ENCODE data around the gene CBFA2T3.
"Not testable (repeated sequence)": the region's sequence is repeated elsewhere in the genome, so short reads cannot be mapped to it uniquely, and the experiment has no call there.

The CBFA2T3 gene

DNA sequence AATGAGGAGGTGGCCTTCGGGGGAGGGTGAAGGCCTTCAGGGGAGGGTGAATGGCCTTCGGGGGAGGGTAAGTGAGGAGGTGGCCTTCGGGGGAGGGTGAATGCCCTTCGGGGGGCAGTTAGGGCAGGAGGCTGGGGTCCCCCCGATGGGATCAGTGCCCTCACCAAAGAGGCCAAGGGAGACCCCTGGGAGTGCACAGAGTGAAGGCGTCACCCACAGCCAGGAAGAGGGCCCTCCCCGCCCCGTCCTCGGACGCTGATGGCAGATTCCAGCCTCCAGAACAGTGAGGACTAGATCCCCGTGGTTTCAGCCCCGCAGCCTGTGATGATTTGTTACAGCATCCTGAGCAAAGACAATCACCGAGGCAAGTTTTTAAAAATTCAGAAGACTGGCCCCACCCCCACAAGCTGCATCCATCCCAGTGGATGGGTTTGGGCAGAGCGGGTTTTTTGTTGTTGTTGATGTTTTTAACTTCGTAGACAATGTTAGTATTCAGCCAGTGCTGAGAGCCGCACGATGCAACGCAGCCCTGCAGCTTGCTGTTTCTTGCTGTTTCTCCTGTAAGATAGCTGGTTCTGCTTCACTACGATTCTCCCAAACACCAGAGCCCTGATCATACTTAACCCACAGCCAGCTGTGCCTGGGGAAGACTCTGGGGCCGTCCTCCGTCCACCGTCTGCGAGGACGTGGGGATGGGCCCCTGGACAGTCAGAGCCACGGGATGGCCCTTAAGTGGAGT, 40.7 kb upstream of the CBFA2T3 start:
- H3K4me3 ChIP-seq (ENCODE audit: low read depth, low read length): no peak overlapping the region
- TF ChIP-seq, protein P1, sequence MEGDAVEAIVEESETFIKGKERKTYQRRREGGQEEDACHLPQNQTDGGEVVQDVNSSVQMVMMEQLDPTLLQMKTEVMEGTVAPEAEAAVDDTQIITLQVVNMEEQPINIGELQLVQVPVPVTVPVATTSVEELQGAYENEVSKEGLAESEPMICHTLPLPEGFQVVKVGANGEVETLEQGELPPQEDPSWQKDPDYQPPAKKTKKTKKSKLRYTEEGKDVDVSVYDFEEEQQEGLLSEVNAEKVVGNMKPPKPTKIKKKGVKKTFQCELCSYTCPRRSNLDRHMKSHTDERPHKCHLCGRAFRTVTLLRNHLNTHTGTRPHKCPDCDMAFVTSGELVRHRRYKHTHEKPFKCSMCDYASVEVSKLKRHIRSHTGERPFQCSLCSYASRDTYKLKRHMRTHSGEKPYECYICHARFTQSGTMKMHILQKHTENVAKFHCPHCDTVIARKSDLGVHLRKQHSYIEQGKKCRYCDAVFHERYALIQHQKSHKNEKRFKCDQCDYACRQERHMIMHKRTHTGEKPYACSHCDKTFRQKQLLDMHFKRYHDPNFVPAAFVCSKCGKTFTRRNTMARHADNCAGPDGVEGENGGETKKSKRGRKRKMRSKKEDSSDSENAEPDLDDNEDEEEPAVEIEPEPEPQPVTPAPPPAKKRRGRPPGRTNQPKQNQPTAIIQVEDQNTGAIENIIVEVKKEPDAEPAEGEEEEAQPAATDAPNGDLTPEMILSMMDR (conservative IDR thresholded peaks at IDR 0.05; ENCODE audit: low read depth, low read length): no peak
- DNase-seq (ENCODE audit: low read depth): no peak

DNA sequence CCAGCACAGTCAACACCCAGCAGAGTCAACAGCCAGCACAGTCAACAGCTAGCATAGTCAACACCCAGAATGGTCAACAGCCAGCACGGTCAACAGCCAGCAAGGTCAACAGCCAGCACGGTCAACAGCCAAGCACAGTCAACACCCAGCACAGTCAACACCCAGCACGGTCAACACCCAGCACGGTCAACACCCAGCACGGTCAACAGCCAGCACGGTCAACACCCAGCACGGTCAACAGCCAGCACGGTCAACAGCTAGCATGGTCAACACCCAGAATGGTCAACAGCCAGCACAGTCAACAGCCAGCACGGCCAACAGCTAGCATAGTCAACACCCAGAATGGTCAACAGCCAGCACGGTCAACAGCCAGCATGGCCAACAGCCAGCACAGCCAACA, 39.6 kb upstream of the CBFA2T3 start:
- H3K4me3 ChIP-seq (ENCODE audit: low read depth, low read length); DNase-seq (ENCODE audit: low read depth): not testable (repeated sequence)

DNA sequence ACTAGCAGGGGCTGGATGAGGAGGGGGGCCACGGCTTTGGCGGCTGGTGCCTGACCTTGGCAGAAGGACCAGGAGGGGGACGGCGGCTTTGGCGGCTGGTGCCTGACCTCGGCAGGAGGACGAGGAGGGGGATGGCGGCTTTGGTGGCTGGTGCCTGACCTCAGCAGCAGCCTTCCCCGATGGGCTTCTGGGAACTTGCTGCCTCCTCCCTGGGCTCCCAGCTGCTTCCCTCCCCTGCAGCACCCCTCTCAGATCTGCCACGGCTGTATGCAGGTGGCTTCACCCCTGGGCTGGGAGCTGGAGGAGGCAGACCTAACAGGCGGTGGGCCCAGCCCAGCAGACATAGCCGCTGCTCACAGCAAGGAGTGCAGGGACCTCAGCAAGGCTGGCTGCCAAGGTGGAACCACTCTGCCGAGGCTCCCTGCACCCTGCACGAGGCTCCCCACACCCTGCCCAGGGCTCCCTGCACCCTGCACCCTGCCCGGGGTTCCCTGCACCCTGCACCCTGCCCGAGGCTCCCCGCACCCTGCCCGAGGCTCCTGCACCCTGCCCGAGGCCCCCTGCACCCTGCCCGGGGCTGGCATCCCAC, 38.4 kb upstream of the CBFA2T3 start:
- H3K4me3 ChIP-seq (ENCODE audit: low read depth, low read length): no peak overlapping the region
- TF ChIP-seq, protein P1 (conservative IDR thresholded peaks at IDR 0.05; ENCODE audit: low read depth, low read length): no peak
- no peak for DNase-seq (ENCODE audit: low read depth)

DNA sequence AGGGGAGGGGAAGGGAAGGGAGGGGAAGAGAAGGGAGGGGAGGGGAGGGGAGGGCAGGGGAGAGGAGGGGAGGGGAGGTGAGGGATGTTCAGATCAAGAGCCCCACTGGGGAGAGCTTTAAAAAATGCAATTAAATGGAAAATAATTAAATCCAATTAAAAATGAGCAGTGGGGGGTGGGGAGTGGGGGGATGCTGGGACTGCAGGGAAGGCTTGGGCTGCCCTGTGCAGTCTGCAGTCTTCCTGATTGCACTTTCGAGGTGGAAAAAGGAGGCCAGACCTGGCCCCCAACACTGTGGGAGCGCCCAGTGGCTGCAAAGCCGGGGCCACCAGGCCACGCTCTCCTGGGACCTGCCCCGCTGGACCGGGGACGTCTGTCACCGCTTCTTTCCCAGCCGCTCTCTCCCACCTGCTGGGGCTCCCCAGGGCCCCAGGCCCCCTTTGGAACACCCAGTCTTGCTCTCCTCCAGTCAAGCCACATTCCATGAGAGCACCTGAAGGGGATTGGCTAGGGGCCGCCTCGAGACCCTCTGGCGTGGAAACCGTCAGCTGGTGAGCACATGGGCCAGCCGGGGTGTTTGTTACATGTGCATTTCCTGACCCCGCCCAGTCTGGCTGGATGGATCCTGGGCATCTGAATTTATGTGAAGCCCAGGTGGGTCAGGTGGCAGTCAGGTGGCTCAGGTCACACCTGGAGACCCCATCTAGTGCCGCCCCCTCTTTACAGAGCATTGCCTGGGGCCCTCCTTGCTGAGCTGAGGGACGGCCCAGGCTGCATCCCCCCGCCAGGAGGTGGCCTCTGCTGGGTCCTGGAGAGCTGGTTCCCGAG, 37.6 kb upstream of the CBFA2T3 start:
- TF ChIP-seq, protein P1 (conservative IDR thresholded peaks at IDR 0.05; ENCODE audit: low read depth, low read length): no peak
- DNase-seq (ENCODE audit: low read depth): no peak
- no peak overlapping the region for H3K4me3 ChIP-seq (ENCODE audit: low read depth, low read length)

DNA sequence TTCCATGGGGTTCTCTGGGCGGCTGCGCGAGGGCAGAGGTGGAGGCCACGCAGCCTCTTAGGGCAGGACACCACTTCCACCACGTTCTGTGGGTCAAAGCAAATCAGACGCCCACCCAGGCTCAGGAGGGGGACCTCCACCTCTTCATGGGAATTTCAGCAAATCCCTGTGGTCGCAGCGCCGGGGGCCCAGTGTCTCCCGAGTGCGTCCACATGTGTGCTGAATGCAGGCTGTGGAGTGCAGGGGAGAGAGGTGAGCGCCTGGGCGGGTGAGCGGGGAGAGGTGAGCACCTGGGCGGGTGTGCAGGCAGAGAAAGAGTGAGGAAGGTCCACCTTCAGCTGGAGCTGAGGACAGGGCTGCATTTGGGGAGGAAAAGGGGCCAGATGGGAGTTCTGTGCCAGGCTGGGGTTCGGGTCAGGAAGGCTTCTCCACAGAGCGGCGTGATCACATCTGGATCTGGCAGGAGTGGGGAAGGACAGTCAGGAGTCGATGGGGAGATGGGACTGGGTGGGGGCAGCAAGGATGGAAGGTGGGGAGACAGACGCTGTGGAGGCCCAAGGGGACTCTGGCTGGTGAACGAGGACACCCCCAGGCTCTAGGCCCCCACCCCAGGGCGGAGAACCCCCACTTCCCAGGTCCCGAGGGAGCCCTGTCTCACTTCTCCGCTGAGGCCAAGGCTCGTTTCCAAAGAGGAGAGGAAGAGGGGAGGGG, 36.8 kb upstream of the CBFA2T3 start:
- no peak overlapping the region for H3K4me3 ChIP-seq (ENCODE audit: low read depth, low read length)
- TF ChIP-seq, protein P1 (conservative IDR thresholded peaks at IDR 0.05; ENCODE audit: low read depth, low read length): no peak

DNA sequence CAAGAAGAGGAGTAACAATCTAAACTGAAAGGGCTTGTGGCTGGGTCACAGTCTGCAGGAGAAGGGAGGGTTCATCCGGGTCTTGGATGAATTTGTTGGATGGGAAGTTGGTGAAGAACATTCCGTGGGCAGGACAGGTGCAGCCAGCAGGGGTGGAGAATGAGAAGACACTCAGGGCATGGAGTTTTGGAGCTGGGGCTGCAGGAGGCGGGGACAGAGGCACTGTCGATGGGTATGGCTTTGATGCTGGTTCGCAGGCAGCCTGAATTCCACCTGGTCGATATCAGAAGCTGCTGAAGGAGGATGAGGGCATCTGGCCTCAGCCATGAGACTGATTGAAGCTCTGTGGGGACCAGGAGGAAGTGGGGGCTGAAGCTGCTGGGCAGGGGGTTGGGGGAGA, 36.1 kb upstream of the CBFA2T3 start:
- H3K4me3 ChIP-seq (ENCODE audit: low read depth, low read length): no peak overlapping the region
- TF ChIP-seq, protein P1 (conservative IDR thresholded peaks at IDR 0.05; ENCODE audit: low read depth, low read length): no peak
- no peak for DNase-seq (ENCODE audit: low read depth)

More for the DNA sequence above, 36.8 kb upstream of the CBFA2T3 start:
- no peak for DNase-seq (ENCODE audit: low read depth)

DNA sequence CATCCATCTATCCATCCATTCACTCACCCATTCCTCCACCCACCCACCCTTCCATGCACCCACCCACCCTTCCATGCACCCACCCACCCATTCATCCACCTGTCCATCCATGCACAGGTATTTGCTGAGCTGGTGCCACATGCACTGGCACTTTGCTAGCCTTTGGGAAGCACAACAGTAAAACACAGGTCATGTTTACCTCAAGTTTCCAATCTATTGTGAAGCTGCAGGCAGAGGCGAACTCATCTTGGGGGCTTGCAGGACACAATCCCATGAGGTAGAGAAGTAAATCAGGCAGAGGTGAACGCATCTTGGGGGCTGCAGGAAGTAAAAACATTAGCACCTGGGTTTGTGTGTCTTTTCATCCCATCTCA, 35.6 kb upstream of the CBFA2T3 start:
- no peak overlapping the region for H3K4me3 ChIP-seq (ENCODE audit: low read depth, low read length)
- no peak for DNase-seq (ENCODE audit: low read depth)

More for the DNA sequence above, 35.6 kb upstream of the CBFA2T3 start:
- TF ChIP-seq, protein P1 (conservative IDR thresholded peaks at IDR 0.05; ENCODE audit: low read depth, low read length): no peak
